Prostate gland (tissue), 2 donors: ENCODE results near the gene TXNRD2. TPM values are rescaled to one million over a fixed set of nuclear protein-coding genes. Genes with fewer than 3 reads are reported as not detected.

Source experiments
- DNase-seq: peaks from one replicate; pipeline ENCODE4 v3.0.0-alpha.2; 2019; ENCODE audit warnings: low spot score
- H3K27ac ChIP-seq, 2 donors: fragments of 200-600 bp; sonication (generic); 2 replicates each; pipeline ENCODE4 v1.5.1; 2017 to 2019
- H3K27me3 ChIP-seq: fragments of 200-600 bp; sonication (generic); replicated peaks from 2 replicates; pipeline ENCODE4 v1.5.1; 2019; ENCODE audit not compliant: insufficient read depth
- H3K36me3 ChIP-seq, 2 donors: fragments of 200-600 bp; sonication (generic); 1 replicate in 1 of 2; 2 replicates in 1 of 2; pipeline versions ENCODE4 v1.5.1 to v1.8.1; 2017 to 2019
- H3K4me1 ChIP-seq: fragments of 200-600 bp; sonication (generic); replicated peaks from 2 replicates; pipeline ENCODE4 v1.5.1; 2019
- H3K4me3 ChIP-seq, 2 donors: fragments of 200-600 bp; sonication (generic); 2 replicates each; pipeline ENCODE4 v1.5.1; 2017 to 2019
- H3K9me3 ChIP-seq: fragments of 200-600 bp; sonication (generic); 2 replicates; pipeline ENCODE4 v1.5.1; 2017
- POLR2A ChIP-seq: fragments of 450-650 bp; IDR thresholded peaks from one replicate; pipeline ENCODE4 v1.6.1; 2016; ENCODE audit warnings: antibody characterized with exemption, mild to moderate bottlenecking
- POLR2AphosphoS5 ChIP-seq: sonication (generic); formaldehyde crosslinking; IDR thresholded peaks from one replicate; pipeline ENCODE4 v1.6.1; 2017; ENCODE audit warnings: antibody characterized with exemption
- WGBS: methylation state at CpG from one replicate; pipeline ENCODE4 v1.1.5; 2018; 5-methylcytosine and 5-hydroxymethylcytosine counted together
- intact Hi-C: fragments of 100-400 bp; cut with DNase I; formaldehyde crosslinking; loops from one replicate; pipeline ENCODE4 v1.14.2; 2022
- total RNA-seq, 2 donors: library from RNA; depleted of rRNA; stranded (reverse); fragments of >200 nt; gene quantifications; one replicate each; pipeline ENCODE4 v1.1.0, GENCODE V29; 2016
- TF ChIP-seq, protein P1 (sequence below), 4 experiments: fragments of 200-600 bp in 2 of 4; fragments of 450-650 bp in 2 of 4; sonication (generic) in 2 of 4; IDR thresholded peaks; 1 replicate in 3 of 4; 2 replicates in 1 of 4; pipeline ENCODE4 v1.5.1; 2016 to 2019; ENCODE audit warnings: antibody characterized with exemption in 4 of 4, mild to moderate bottlenecking in 2 of 4, moderate library complexity in 2 of 4

TXNRD2 gene
- total RNA-seq, 2 donors from 2014 or later = 62.1 to 84.5 TPM

GRCh38 chr22:19888131-19888746, 53.4 kb downstream of the TXNRD2 start:
- Histone ChIP-seq H3K36me3 (no peaks in the 10 kb centered on the region), H3K4me3 (no peak overlapping the region), H3K27me3 (no peaks in the 10 kb centered on the region), H3K27ac (no peak overlapping the region), H3K9me3 (no peaks in the 10 kb centered on the region), H3K4me1 (peaks cover 21% of the 10 kb centered on the region)
- intact Hi-C loops = no loop called here
- WGBS = 92% methylated on average over 17 of the region's 17 CpGs
- TF ChIP-seq, protein P1, sequence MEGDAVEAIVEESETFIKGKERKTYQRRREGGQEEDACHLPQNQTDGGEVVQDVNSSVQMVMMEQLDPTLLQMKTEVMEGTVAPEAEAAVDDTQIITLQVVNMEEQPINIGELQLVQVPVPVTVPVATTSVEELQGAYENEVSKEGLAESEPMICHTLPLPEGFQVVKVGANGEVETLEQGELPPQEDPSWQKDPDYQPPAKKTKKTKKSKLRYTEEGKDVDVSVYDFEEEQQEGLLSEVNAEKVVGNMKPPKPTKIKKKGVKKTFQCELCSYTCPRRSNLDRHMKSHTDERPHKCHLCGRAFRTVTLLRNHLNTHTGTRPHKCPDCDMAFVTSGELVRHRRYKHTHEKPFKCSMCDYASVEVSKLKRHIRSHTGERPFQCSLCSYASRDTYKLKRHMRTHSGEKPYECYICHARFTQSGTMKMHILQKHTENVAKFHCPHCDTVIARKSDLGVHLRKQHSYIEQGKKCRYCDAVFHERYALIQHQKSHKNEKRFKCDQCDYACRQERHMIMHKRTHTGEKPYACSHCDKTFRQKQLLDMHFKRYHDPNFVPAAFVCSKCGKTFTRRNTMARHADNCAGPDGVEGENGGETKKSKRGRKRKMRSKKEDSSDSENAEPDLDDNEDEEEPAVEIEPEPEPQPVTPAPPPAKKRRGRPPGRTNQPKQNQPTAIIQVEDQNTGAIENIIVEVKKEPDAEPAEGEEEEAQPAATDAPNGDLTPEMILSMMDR (IDR thresholded peaks at IDR 0.05) = no peak
- TF ChIP-seq POLR2A (no peak), POLR2AphosphoS5 (no peak)
- no peak for DNase-seq

GRCh38 chr22:19887256-19887985, 54.2 kb downstream of the TXNRD2 start:
- Histone ChIP-seq H3K36me3 (no peaks in the 10 kb centered on the region), H3K4me1 (peaks cover 13% of the 10 kb centered on the region), H3K27ac (no peak overlapping the region), H3K9me3 (no peaks in the 10 kb centered on the region), H3K27me3 (no peaks in the 10 kb centered on the region), H3K4me3 (no peak overlapping the region)
- no peak for DNase-seq
- WGBS = 89% methylated on average over 16 of the region's 16 CpGs
- intact Hi-C loops = no loop called here
- TF ChIP-seq POLR2A = no peak
- TF ChIP-seq POLR2AphosphoS5 = no peak
- TF ChIP-seq, protein P1 (IDR thresholded peaks at IDR 0.05) = no peak

GRCh38 chr22:19886605-19887255, 54.9 kb downstream of the TXNRD2 start:
- H3K4me3 ChIP-seq = no peak overlapping the region
- no peaks in the 10 kb centered on the region for H3K27me3 ChIP-seq
- no peak for DNase-seq
- intact Hi-C loops = no loop called here
- H3K4me1 ChIP-seq = peaks cover 6% of the 10 kb centered on the region
- 76% methylated on average over 12 of the region's 12 CpGs for WGBS
- no peaks in the 10 kb centered on the region for H3K36me3 ChIP-seq
- no peaks in the 10 kb centered on the region for H3K9me3 ChIP-seq
- TF ChIP-seq POLR2A = no peak
- no peak for TF ChIP-seq POLR2AphosphoS5
- TF ChIP-seq, protein P1 (IDR thresholded peaks at IDR 0.05) = no peak
- no peak overlapping the region for H3K27ac ChIP-seq

DNA sequence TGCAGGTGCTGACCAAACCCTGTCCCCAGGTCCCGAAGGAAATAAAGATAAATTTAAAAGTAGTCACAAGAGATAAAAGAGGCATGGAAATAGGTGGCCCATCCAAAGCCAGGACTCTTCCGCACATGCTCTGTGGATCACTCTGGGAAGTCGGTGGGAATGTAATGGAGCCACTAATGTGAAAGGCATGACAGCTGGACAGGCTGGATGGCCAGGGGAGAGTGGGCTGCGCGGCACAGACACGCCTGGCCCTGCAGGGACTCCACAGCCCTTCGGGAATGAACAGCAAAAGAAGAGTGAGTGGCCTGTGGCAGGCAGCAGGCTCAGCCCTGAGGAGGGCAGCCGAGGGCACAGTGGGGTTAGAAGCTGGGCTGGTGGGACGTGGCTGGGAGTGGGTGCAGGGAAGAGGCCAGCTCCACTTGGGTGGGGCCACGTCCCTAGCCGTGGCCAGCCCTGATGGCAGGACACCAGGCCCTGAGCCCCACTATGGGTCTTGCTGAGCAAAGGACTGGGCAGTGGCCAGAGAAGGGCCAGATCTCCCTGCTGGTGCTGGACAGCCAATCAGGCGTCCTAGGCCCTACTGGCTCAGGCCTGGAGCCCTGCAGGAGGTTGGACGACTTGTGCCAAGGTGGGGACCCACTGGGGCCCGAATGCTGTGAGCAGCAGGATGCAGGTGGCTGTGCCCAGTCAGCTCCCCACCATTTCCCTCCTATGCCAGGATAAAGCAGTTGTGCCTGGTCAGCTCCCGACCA, 55.6 kb downstream of the TXNRD2 start:
- H3K27me3 ChIP-seq = no peaks in the 10 kb centered on the region
- H3K27ac ChIP-seq = no peak overlapping the region
- intact Hi-C loops = no loop called here
- WGBS = 85% methylated on average over 15 of the region's 15 CpGs
- DNase-seq = no peak
- H3K4me3 ChIP-seq = no peak overlapping the region
- no peaks in the 10 kb centered on the region for H3K4me1 ChIP-seq
- H3K9me3 ChIP-seq = no peaks in the 10 kb centered on the region
- no peaks in the 10 kb centered on the region for H3K36me3 ChIP-seq
- no peak for TF ChIP-seq POLR2A
- TF ChIP-seq POLR2AphosphoS5 = no peak
- TF ChIP-seq, protein P1 (IDR thresholded peaks at IDR 0.05) = no peak
